SK-N-SH (cell line): ENCODE measurements around the gene ZFP92. TPM values are rescaled to one million over a fixed set of nuclear protein-coding genes. Genes with fewer than 3 reads are reported as not detected.
"Not testable (repeated sequence)": the region's sequence is repeated elsewhere in the genome, so short reads cannot be mapped to it uniquely, and the experiment has no call there.

Experiments used
- CTCF ChIA-PET: fragments of 300-600, 350-600 bp; formaldehyde crosslinking; extraction: SDS; loops from one replicate; lab custom pipeline; 2021; lab: Yijun Ruan, JAX
- POLR2A ChIA-PET: fragments of 350-600 bp; sonication (Branson Sonifier 250); formaldehyde crosslinking; extraction: SDS; loops from one replicate; lab custom pipeline; 2020; ENCODE audit warnings: antibody characterized with exemption, inconsistent platforms; lab: Yijun Ruan, JAX
- DNase-seq: peaks from one replicate; pipeline ENCODE4 v3.0.0; 2012
- H2AFZ ChIP-seq: fragments of 200-600 bp; sonication (generic); 2 replicates; pipeline ENCODE4 v1.8.1; 2016; ENCODE audit warnings: antibody characterized with exemption, mild to moderate bottlenecking, low read depth
- H3F3A ChIP-seq: fragments of 200-600 bp; sonication (generic); replicated peaks from 2 replicates; pipeline ENCODE3; 2016; ENCODE audit warnings: antibody characterized with exemption, mild to moderate bottlenecking; ENCODE audit not compliant: insufficient read depth
- H3K27ac ChIP-seq, 2 experiments: fragments of 200-500 bp in 1 of 2; fragments of 200-600 bp in 1 of 2; sonication (Bioruptor generic) in 1 of 2; sonication (generic), shearing (Covaris generic) in 1 of 2; 2 replicates each; pipeline versions ENCODE4 v1.5.1 to v1.6.1; 2014 to 2016; ENCODE audit warnings: low read depth in 2 of 2, inconsistent platforms in 1 of 2, low read length in 1 of 2, mild to moderate bottlenecking in 1 of 2, mixed read lengths in 1 of 2
- H3K27me3 ChIP-seq: fragments of 200-600 bp; sonication (generic), shearing (Covaris generic); 2 replicates; pipeline ENCODE4 v1.6.1; 2016; ENCODE audit warnings: mixed run types; ENCODE audit not compliant: insufficient read depth
- H3K36me3 ChIP-seq, 2 experiments: fragments of 200-500 bp in 1 of 2; fragments of 200-600 bp in 1 of 2; sonication (Bioruptor generic) in 1 of 2; sonication (generic) in 1 of 2; replicated peaks in 1 of 2; 2 replicates each; pipeline versions ENCODE3 to v1.5.1; 2014 to 2016; ENCODE audit warnings: low read length in 1 of 2, mild to moderate bottlenecking in 1 of 2; ENCODE audit not compliant: insufficient read depth in 2 of 2, control insufficient read depth in 1 of 2
- H3K4me1 ChIP-seq, 2 experiments: fragments of 200-500 bp in 1 of 2; fragments of 200-600 bp in 1 of 2; sonication (Bioruptor generic) in 1 of 2; sonication (generic), shearing (Covaris generic) in 1 of 2; 2 replicates each; pipeline versions ENCODE4 v1.5.1 to v1.6.1; 2014 to 2016; ENCODE audit warnings: low read depth in 1 of 2, low read length in 1 of 2, mixed run types in 1 of 2; ENCODE audit not compliant: insufficient read depth in 2 of 2, control insufficient read depth in 1 of 2
- H3K4me2 ChIP-seq: fragments of 200-600 bp; sonication (generic), shearing (Covaris generic); 2 replicates; pipeline ENCODE4 v1.6.1; 2017; ENCODE audit warnings: mixed run types
- H3K4me3 ChIP-seq, 2 experiments: fragments of 200-500 bp in 1 of 2; fragments of 200-600 bp in 1 of 2; sonication (Bioruptor generic) in 1 of 2; sonication (generic), shearing (Covaris generic) in 1 of 2; 2 replicates each; pipeline versions ENCODE4 v1.5.1 to v1.8.1; 2014 to 2016; ENCODE audit warnings: low read depth in 2 of 2, inconsistent platforms in 1 of 2, low read length in 1 of 2, mild to moderate bottlenecking in 1 of 2, mixed read lengths in 1 of 2, moderate library complexity in 1 of 2
- H3K79me2 ChIP-seq: fragments of 200-600 bp; sonication (generic); 2 replicates; pipeline ENCODE4 v1.8.1; 2017; ENCODE audit warnings: mild to moderate bottlenecking; ENCODE audit not compliant: insufficient read depth
- H3K9ac ChIP-seq: fragments of 200-600 bp; sonication (generic); 2 replicates; pipeline ENCODE4 v1.6.1; 2017; ENCODE audit warnings: mixed run types
- H3K9me2 ChIP-seq: fragments of 200-600 bp; sonication (generic); 2 replicates; pipeline ENCODE4 v1.6.1; 2017; ENCODE audit warnings: mixed run types
- H3K9me3 ChIP-seq: fragments of 200-600 bp; sonication (generic); 2 replicates; pipeline ENCODE4 v1.6.1; 2017; ENCODE audit warnings: mixed run types, mild to moderate bottlenecking, moderate library complexity
- H4K20me1 ChIP-seq: fragments of 200-600 bp; sonication (generic); 2 replicates; pipeline ENCODE4 v1.6.1; 2017; ENCODE audit warnings: mild to moderate bottlenecking, mixed run types; ENCODE audit not compliant: insufficient read depth
- ELF1 ChIP-seq: IDR thresholded peaks from 2 replicates; pipeline ENCODE4 v1.4.0; 2012
- EZH2phosphoT487 ChIP-seq: fragments of 200-600 bp; sonication (generic); IDR thresholded peaks from 2 replicates; pipeline ENCODE4 v1.6.1; 2017; ENCODE audit warnings: low read depth, mixed run types, mild to moderate bottlenecking, antibody characterized with exemption, moderate library complexity, borderline replicate concordance
- FOXJ3 ChIP-seq: sonication (generic); formaldehyde crosslinking; IDR thresholded peaks from 2 replicates; pipeline ENCODE4 v1.5.1; 2020; ENCODE audit warnings: mild to moderate bottlenecking, missing genetic modification reagents
- FOXM1 ChIP-seq: IDR thresholded peaks from 2 replicates; pipeline ENCODE4 v1.4.0; 2012; ENCODE audit warnings: low read depth, mild to moderate bottlenecking
- GABPA ChIP-seq: IDR thresholded peaks from 2 replicates; pipeline ENCODE4 v1.4.0; 2012; ENCODE audit warnings: low read depth, mild to moderate bottlenecking
- IRF3 ChIP-seq: fragments of 150-350 bp; IDR thresholded peaks from 2 replicates; pipeline ENCODE4 v1.6.1; 2016; ENCODE audit warnings: mild to moderate bottlenecking, low read depth, low read length
- MAX ChIP-seq: IDR thresholded peaks from 2 replicates; pipeline ENCODE4 v1.4.0; 2012; ENCODE audit warnings: low read depth
- MEF2A ChIP-seq: IDR thresholded peaks from 2 replicates; pipeline ENCODE4 v1.4.0; 2012; ENCODE audit warnings: low read depth, borderline replicate concordance
- NRF1 ChIP-seq: IDR thresholded peaks from 2 replicates; pipeline ENCODE4 v1.6.1; 2012; ENCODE audit warnings: low read depth, mild to moderate bottlenecking, low read length
- POLR2AphosphoS5 ChIP-seq: IDR thresholded peaks from 2 replicates; pipeline ENCODE4 v1.6.1; 2012; ENCODE audit warnings: low read depth, low read length
- RAD21 ChIP-seq: IDR thresholded peaks from 2 replicates; pipeline ENCODE4 v1.6.1; 2012; ENCODE audit warnings: mild to moderate bottlenecking, low read length
- RCOR1 ChIP-seq: fragments of 150-350 bp; IDR thresholded peaks from 2 replicates; pipeline ENCODE4 v1.6.1; 2017; ENCODE audit warnings: antibody characterized with exemption, low read length
- REST ChIP-seq: IDR thresholded peaks from 2 replicates; pipeline ENCODE4 v1.6.1; 2012; ENCODE audit warnings: mild to moderate bottlenecking, low read depth, low read length, moderate library complexity
- RFX5 ChIP-seq: IDR thresholded peaks from 2 replicates; pipeline ENCODE4 v1.6.1; 2012; ENCODE audit warnings: mild to moderate bottlenecking, improper control_type of control experiment, low read length
- SIN3A ChIP-seq: IDR thresholded peaks from 2 replicates; pipeline ENCODE4 v1.6.1; 2012; ENCODE audit warnings: low read depth, mild to moderate bottlenecking, low read length, moderate library complexity, borderline replicate concordance
- TAF1 ChIP-seq: IDR thresholded peaks from 2 replicates; pipeline ENCODE4 v1.6.1; 2012; ENCODE audit warnings: low read depth, mild to moderate bottlenecking, low read length, moderate library complexity, borderline replicate concordance
- TCF12 ChIP-seq: IDR thresholded peaks from 2 replicates; pipeline ENCODE4 v1.4.0; 2012
- TEAD4 ChIP-seq: IDR thresholded peaks from 2 replicates; pipeline ENCODE4 v1.4.0; 2012; ENCODE audit warnings: mild to moderate bottlenecking, borderline replicate concordance; ENCODE audit not compliant: insufficient read depth
- USF1 ChIP-seq: IDR thresholded peaks from 2 replicates; pipeline ENCODE4 v1.4.0; 2012; ENCODE audit warnings: low read depth, borderline replicate concordance
- WGBS: methylation state at CpG from one replicate; pipeline ENCODE4 v1.1.6; 2017; ENCODE audit warnings: low lambda C conversion rate; 5-methylcytosine and 5-hydroxymethylcytosine counted together
- polyA plus RNA-seq, 3 experiments: library from polyadenylated mRNA; depleted of rRNA; stranded (reverse); fragments of >200 nt; gene quantifications; 2 replicates each; pipeline ENCODE4 v1.2.3, GENCODE V29; 2012

The ZFP92 gene
- polyA plus RNA-seq, 1 of the 3 experiments (the other 2 are of a cell fraction): 0.28 TPM

GRCh38 chrX:153387987-153388721 lies 23.1 kb upstream of the ZFP92 start (continued):
- TF ChIP-seq FOXJ3 (no peak), NRF1 (no peak), RAD21 (no peak)

- no peaks in the 10 kb centered on the region for H3K4me1 ChIP-seq
- no peaks in the 10 kb centered on the region for H3K9me3 ChIP-seq
- TF ChIP-seq USF1 (no peak), FOXM1 (no peak), IRF3 (no peak), EZH2phosphoT487 (no peak), ELF1 (no peak), GABPA (no peak), RCOR1 (no peak), REST (no peak), NRF1 (no peak), SIN3A (no peak), TEAD4 (no peak), RAD21 (no peak), RFX5 (no peak), MEF2A (no peak), TAF1 (no peak), MAX (no peak), TCF12 (no peak), POLR2AphosphoS5 (no peak)
- TF ChIP-seq, all 33 proteins: peak for 0
- H3K4me3 ChIP-seq: no peak overlapping the region
- H3K9me2 ChIP-seq: no peaks in the 10 kb centered on the region
- H3K36me3 ChIP-seq: no peaks in the 10 kb centered on the region
- POLR2A ChIA-PET: no interaction called here
- no peak overlapping the region for H2AFZ ChIP-seq
- no peak for DNase-seq
- peaks cover 4% of the 10 kb centered on the region for H3F3A ChIP-seq
- no peak overlapping the region for H3K4me2 ChIP-seq
- no peak overlapping the region for H3K27ac ChIP-seq
- 41% methylated on average over 7 of the region's 14 CpGs for WGBS
- CTCF ChIA-PET: interaction anchor here (1.3 kb wide), 1 partner anchor 12 kb away, joined by 3 read pairs; no protein-coding TSS in a partner anchor
- H3K9ac ChIP-seq: no peak overlapping the region
- no peaks in the 10 kb centered on the region for H4K20me1 ChIP-seq
- H3K79me2 ChIP-seq: no peaks in the 10 kb centered on the region
- H3K27me3 ChIP-seq: peaks cover 23% of the 10 kb centered on the region; the same call in 1 of the 2 replicates
These were observed 22.4 kb upstream of the ZFP92 start for GRCh38 chrX:153388722-153389459.

GRCh38 chrX:153389460-153389768 lies 21.9 kb upstream of the ZFP92 start:
- WGBS: 63% methylated on average over 6 of the region's 6 CpGs
- H3K79me2 ChIP-seq, POLR2A ChIA-PET, DNase-seq, H3K9me2 ChIP-seq, H3K4me3 ChIP-seq, H2AFZ ChIP-seq, H3K4me2 ChIP-seq, H3K9me3 ChIP-seq, H3K27ac ChIP-seq, H4K20me1 ChIP-seq, H3F3A ChIP-seq, H3K4me1 ChIP-seq, H3K9ac ChIP-seq, H3K36me3 ChIP-seq: not testable (repeated sequence)
- peaks cover 28% of the 10 kb centered on the region for H3K27me3 ChIP-seq
- CTCF ChIA-PET: interaction anchor here (1.3 kb wide), 1 partner anchor 11 kb away, joined by 3 read pairs; no protein-coding TSS in a partner anchor
